ENCODE results near the gene TDRD3.

The TDRD3 gene

GRCh38 chr13:60454425-60454824, 57.4 kb downstream of the TDRD3 start:
- DNase-seq (ENCODE audit: low spot score), result no peak

DNA sequence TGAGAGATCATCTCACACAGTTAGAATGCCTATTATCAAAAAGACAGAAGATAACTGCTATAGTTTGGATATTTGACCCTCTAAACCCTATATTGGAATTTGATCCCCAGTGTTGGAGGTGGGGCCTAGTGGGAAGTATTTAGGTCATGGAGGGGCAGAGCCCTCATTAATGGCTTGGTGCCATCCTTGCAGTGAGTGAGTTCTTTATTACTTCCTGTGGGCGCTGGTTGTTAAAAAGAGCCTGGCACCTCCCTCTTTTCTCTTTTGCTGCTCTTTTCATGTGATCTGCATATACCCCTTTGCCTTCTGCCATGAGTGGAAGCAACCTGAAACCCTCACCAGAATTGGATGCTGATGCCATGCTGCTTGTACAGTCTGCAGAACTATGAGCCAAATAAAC, 66.8 kb downstream of the TDRD3 start:
- DNase-seq (ENCODE audit: low spot score), result no peak

DNA sequence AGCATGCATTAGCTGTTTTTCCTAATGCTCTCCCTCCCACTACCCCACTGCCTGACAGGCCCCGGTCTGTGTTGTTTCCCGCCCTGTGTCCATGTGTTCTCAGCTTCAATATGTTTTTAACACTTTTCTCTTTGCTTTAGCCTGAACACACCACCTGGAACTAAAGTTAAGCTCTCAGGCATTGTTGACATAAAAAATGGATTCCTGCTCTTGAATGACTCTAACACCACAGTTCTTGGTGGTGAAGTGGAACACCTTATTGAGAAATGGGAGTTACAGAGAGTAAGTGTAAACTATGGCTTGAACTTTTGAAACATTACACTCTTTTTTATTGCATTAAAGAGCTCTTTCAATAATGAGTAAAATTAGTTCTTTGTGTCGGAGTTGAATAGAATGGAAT, 70.1 kb downstream of the TDRD3 start:
- no peak for DNase-seq (ENCODE audit: low spot score)

DNA sequence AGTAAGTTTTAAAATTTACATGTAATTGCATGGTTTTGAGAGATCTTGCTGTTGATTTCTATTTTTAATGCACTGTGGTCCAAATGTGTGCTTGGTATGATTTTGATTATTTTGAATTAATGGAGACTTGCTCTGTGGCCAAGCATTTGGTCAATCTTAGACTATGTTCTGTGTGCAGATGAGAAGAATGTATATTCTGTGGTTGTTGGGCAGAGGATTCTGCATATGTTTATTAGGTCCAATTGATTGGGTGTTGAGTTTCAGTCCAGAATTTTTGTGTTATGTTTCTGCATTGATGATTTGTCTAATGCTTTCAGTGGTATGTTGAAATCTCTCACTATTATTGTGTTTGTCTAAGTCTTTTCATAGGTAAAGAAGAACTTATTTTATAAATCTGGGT, 82.3 kb downstream of the TDRD3 start:
- DNase-seq (ENCODE audit: low spot score), result no peak

DNA sequence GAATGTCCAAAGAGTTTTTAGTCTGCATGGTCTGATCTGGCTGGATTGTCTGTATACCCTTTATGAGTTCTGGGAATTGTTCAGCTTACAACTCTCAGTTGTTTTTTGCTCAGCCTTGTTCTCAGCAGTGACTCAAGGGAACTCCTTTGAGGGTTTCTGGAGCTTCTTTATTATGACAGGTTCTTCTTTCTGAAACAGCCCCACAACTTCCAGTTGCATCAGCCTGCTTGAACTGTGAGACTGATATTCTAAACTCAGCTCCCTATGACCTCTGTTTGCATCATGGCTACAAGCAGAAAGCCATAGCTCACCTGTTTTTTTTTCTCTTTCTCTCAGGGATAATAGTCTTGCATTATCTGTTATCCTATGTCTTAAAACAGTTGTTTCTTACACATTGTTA, 85.0 kb downstream of the TDRD3 start:
- DNase-seq (ENCODE audit: low spot score), result no peak

DNA sequence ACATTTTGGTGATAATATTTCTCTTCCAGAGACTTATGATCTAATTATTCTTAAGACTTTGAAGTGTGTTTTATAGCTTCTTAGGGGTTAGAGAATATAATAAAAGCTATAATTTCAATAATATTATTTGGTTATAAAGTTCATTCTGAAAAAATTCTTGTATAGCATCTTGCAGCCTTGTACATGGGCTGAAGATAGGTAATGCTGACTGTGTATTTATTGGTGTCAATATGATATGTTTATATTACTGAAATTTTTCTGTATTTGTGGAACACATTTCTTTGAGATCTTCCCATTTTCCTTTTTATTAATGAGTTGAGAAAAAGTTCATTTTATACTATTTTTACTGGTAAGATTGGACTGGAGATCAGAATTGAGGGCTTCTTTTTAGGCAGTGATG, 87.8 kb downstream of the TDRD3 start:
- DNase-seq (ENCODE audit: low spot score), result no peak

GRCh38 chr13:60491531-60491930, 94.5 kb downstream of the TDRD3 start:
- DNase-seq (ENCODE audit: low spot score), result no peak

DNA sequence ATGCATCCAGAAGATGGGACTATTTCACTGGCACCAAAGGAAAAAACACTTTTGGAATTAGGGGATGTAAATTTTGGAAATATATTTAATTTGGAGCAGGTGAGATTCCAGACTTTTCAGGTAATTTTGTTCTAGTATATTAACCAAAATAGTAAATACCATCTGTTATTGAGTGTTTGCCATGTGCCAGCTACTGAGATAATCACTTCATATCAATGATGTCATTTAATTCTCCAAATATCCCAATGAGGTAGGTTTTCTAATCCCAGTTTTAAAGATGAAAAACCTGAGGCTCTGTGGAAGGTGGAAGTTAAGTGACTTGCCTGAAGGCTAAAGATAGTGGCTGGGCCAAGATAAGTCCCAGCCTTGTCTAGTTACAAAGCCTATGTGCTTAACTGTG, 95.2 kb downstream of the TDRD3 start:
- DNase-seq (ENCODE audit: low spot score), result no peak

DNA sequence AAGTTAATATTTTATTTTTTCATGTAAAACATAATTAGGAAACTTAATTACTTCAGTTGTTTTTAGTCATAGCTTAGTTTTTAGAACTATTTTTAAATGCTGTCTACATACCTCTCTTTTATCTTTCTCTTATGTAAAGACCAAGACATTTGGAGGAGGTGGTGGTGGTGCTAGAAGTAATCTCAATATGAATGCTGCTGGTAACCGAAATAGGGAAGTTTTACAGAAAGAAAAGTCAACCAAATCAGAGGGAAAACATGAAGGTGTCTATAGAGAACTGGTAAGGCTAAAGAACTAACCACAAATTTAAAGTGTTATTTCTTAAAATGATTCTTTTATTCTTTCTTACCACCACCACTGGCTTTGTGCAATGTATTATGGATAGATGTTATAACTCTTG, 97.3 kb downstream of the TDRD3 start:
- no peak for DNase-seq (ENCODE audit: low spot score)

- no peak for DNase-seq (ENCODE audit: low spot score)
These were observed 104.2 kb downstream of the TDRD3 start for GRCh38 chr13:60501236-60501635.

DNA sequence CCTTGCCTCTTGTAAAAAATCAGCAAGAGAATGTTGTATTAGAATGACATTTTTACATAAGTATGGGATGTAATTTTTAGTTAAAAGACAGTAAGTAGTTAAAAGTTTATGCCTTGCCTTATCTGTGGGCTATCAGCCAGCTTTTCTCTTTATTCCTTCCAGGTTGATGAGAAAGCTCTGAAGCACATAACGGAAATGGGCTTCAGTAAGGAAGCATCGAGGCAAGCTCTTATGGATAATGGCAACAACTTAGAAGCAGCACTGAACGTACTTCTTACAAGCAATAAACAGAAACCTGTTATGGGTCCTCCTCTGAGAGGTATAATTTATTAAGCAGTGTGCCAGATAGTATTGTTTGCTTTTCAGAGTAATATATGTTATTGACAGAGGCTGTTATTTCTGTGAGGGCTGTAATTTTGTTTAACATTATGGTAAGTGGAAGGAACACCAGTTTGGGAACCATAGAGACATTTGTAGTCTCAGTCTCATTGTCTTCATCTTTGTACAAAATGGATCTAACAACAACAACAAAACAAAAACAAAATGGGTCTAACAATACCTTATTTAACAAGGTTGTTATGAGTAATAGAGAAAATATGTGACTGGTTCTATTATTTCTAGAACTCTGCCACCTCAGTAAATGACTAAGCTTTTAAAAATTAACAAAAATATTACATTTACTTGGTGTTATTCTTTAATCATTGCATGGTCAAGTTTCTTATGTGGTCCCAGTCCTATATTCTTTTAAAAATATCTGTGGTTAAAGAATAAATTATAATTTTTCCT, 112.8 kb downstream of the TDRD3 start:
- DNase-seq (ENCODE audit: low spot score), result no peak

DNA sequence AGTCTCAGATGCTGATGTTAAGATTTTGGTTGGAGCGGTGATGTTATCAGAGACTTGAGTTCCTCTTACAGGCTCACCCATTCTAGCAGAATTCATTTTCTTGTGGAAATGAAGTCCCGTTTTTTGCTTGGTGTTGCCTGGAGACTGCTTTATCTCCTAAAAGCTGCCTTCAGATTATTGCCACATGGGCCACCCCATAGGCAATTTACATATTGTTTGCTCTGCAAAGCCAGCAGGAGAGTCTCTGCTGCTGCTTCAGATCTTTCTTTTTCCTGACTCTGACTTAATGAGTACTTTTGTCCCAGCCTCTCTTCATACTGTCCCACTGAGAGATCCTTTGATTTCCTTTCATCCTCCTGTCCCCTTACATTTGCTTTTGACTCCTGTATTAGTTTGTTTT, 114.6 kb downstream of the TDRD3 start:
- DNase-seq (ENCODE audit: low spot score), result no peak

- DNase-seq (ENCODE audit: low spot score), result no peak
These were observed 117.9 kb downstream of the TDRD3 start for GRCh38 chr13:60514891-60515290.

- no peak for DNase-seq (ENCODE audit: low spot score)
These were observed 122.5 kb downstream of the TDRD3 start for GRCh38 chr13:60519496-60519895.

DNA sequence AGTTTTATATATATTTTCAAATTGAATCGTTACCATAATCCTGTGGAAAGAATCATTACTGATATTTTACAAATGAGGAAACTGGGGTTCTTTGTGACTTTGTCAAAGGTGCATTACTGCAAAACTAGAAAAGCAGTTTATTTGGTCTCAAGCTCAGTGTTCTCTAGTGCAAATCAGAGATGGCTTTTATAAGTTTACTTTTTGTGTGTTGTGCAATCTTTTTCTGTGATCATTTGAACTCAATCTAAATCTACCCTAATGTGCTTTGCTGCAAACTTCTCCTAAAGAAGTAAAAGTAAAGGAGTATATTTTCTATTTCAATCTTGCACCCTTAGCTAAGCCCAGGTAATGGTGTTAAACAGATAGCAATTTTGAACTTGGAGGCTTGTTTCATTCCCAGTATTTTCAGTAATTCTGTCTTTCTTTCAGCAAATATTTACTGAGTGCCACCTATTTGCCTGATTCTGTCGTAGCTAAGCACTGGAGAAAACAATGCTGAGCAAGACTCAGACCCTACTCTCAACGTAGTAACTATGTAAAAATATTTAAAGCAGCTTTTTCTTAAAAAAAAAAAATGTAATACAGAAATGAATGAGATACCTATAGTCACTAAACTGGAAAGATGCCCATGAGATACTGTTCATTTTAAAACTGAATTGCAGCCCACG, 124.0 kb downstream of the TDRD3 start:
- no peak for DNase-seq (ENCODE audit: low spot score)

- DNase-seq (ENCODE audit: low spot score), result no peak
These were observed 141.5 kb downstream of the TDRD3 start for GRCh38 chr13:60538566-60538965.

- no peak for DNase-seq (ENCODE audit: low spot score)
These were observed 143.3 kb downstream of the TDRD3 start for GRCh38 chr13:60540276-60540675.

GRCh38 chr13:60562096-60562780, 165.2 kb downstream of the TDRD3 start:
- DNase-seq (ENCODE audit: low spot score), result no peak

DNA sequence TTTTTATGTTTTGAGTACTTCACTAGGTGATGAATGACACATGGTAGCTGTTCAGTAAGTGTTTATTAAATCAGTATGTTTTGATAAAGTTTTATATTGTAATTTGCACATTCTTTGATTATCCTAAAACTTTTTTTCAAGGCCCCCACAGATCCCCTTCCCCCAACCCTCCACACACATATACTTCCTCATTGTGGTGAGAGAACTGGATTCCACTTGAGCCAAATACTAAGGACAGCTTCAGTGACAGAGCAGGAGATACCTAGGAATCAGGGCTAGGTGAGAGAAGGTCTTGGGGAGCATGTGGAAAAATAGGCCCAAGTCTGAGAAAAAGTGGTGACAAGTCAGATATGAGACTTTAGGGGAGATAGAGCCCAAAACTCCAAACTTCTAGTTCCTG, 174.6 kb downstream of the TDRD3 start:
- no peak for DNase-seq (ENCODE audit: low spot score)

- DNase-seq (ENCODE audit: low spot score), result no peak
These were observed 175.2 kb downstream of the TDRD3 start for GRCh38 chr13:60572003-60572798.

DNA sequence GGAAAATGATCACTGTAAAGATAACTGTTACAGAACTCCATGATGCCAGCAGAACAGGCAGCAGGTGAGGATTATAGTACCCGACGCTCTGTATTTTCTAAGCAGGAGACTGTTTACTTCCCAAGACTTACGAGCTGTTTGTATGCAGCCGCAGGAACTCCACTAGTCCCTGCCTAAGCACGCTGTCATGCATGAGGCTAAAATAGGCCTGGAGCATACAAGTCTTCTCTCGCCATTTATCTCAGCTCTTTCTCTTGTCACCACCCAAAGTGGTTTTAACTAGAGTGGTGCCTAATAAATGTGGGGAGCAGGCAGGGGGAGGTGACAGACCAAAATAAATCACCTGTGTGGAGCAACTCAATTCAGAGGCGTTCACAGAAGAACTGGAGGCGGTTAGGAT, 175.8 kb downstream of the TDRD3 start:
- no peak for DNase-seq (ENCODE audit: low spot score)

DNA sequence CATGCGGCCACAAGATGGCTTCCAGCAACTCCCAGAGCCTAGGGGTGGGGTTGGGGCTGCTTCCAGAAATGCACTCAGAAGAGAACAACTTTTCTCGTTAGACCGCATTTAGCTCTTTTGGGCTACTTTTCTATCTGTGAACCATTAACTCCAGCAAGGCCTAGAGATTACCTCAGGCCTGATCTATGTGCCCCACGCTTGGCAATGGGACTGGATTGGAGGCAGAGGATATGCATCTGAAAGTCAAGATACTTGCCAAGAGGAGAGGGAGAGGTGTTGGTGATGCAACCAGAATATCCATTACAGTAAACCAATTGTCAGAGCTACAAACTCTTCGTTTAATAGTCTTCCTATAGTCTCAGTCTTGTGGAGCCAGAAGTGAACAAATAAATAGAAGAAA, 177.7 kb downstream of the TDRD3 start:
- DNase-seq (ENCODE audit: low spot score), result no peak
